ENCODE results near the gene PTPRM. TPM values are rescaled to one million over a fixed set of nuclear protein-coding genes. Genes with fewer than 3 reads are reported as not detected.

Gene PTPRM
- total RNA-seq, 1 donor from 2014 or later: 63.2 TPM

DNA sequence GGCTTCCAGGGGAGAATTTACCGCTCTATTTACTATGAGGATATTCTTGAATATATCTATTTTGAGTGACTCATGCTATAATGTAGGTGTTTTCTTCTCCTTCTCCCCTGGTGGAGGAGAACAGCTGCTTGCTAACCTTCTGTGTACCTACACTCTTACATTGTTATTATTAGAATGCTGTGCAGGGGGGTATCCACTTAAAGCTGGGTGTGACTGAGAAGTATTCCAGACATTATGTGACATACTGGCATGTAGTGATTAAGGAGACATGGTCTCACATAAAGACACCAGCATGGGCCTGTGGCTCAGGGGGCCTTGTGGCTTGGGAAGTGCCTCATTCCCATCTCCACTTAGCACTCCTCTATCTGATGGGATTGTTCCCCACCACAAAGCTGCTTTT, 287.9 kb downstream of the PTPRM start:
- DNase-seq (ENCODE audit: low read depth): no peak
- TF ChIP-seq, protein P1, sequence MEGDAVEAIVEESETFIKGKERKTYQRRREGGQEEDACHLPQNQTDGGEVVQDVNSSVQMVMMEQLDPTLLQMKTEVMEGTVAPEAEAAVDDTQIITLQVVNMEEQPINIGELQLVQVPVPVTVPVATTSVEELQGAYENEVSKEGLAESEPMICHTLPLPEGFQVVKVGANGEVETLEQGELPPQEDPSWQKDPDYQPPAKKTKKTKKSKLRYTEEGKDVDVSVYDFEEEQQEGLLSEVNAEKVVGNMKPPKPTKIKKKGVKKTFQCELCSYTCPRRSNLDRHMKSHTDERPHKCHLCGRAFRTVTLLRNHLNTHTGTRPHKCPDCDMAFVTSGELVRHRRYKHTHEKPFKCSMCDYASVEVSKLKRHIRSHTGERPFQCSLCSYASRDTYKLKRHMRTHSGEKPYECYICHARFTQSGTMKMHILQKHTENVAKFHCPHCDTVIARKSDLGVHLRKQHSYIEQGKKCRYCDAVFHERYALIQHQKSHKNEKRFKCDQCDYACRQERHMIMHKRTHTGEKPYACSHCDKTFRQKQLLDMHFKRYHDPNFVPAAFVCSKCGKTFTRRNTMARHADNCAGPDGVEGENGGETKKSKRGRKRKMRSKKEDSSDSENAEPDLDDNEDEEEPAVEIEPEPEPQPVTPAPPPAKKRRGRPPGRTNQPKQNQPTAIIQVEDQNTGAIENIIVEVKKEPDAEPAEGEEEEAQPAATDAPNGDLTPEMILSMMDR (conservative IDR thresholded peaks at IDR 0.05; ENCODE audit: low read depth, low read length): no peak
- no peak overlapping the region for H3K4me3 ChIP-seq (ENCODE audit: low read depth, low read length)

GRCh38 chr18:7855671-7856070, 288.6 kb downstream of the PTPRM start:
- no peak overlapping the region for H3K4me3 ChIP-seq (ENCODE audit: low read depth, low read length)
- TF ChIP-seq, protein P1 (conservative IDR thresholded peaks at IDR 0.05; ENCODE audit: low read depth, low read length): no peak
- DNase-seq (ENCODE audit: low read depth): no peak

- TF ChIP-seq, protein P1 (conservative IDR thresholded peaks at IDR 0.05; ENCODE audit: low read depth, low read length): no peak
- H3K4me3 ChIP-seq (ENCODE audit: low read depth, low read length): no peak overlapping the region
- no peak for DNase-seq (ENCODE audit: low read depth)
Measured at GRCh38 chr18:7856116-7856515, 289.0 kb downstream of the PTPRM start.

DNA sequence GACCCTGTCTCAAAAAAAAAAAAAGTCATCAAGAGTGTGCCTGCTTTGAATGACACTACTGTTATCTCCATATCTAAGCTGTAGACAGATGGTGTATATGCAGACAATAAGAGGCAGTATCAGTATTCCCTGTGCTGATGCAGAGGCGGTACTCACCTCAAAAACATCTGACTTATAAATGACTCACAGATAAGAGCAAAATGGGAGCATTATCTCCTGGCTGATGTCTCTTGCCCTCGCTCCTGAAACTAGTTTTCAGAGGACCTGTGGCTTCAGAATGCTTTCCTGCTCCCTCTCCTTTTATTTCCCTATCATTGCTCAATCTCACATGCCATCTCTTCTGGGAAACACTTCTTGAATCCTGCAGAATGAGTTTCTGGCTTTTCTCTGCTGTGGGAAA, 289.6 kb downstream of the PTPRM start:
- H3K4me3 ChIP-seq (ENCODE audit: low read depth, low read length): no peak overlapping the region
- TF ChIP-seq, protein P1 (conservative IDR thresholded peaks at IDR 0.05; ENCODE audit: low read depth, low read length): no peak
- DNase-seq (ENCODE audit: low read depth): no peak

- DNase-seq (ENCODE audit: low read depth): no peak
- H3K4me3 ChIP-seq (ENCODE audit: low read depth, low read length): no peak overlapping the region
- TF ChIP-seq, protein P1 (conservative IDR thresholded peaks at IDR 0.05; ENCODE audit: low read depth, low read length): no peak
Measured at GRCh38 chr18:7857562-7857961, 290.4 kb downstream of the PTPRM start.

DNA sequence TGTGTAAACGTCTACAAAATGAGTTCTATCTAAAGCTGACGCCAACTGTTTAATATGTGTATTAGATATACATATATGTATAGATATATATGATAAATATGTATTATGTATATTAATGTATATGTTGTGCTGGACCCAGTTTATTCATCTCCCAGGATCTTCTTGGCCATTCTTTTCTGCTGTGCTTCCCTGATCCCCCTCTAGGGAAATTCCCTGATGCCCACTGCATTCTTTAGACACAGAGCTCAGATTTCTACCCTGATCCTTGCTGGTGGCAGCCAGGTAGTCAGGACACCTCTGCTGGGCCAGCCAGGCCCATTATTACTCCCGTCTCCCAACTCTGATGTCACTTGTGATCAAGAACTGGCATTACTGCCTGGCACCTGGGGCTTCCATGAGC, 292.0 kb downstream of the PTPRM start:
- TF ChIP-seq, protein P1 (conservative IDR thresholded peaks at IDR 0.05; ENCODE audit: low read depth, low read length): no peak

GRCh38 chr18:7870266-7870665, 303.1 kb downstream of the PTPRM start:
- H3K4me3 ChIP-seq (ENCODE audit: low read depth, low read length): no peak overlapping the region
- no peak for DNase-seq (ENCODE audit: low read depth)
- TF ChIP-seq, protein P1 (conservative IDR thresholded peaks at IDR 0.05; ENCODE audit: low read depth, low read length): no peak

More for the DNA sequence above, 292.0 kb downstream of the PTPRM start:
- no peak for DNase-seq (ENCODE audit: low read depth)
- H3K4me3 ChIP-seq (ENCODE audit: low read depth, low read length): no peak overlapping the region
